GM12873 (cell line): ENCODE measurements around the gene CERS6.

ENCODE experiments used
- TF ChIP-seq, protein P1 (sequence below): IDR thresholded peaks from 2 replicates; pipeline ENCODE4 v1.5.1; 2012; ENCODE audit warnings: low read depth, mild to moderate bottlenecking, moderate library complexity, low read length, control low read depth; ENCODE audit not compliant: insufficient read depth; ENCODE audit errors: missing control alignments

CERS6 gene

DNA sequence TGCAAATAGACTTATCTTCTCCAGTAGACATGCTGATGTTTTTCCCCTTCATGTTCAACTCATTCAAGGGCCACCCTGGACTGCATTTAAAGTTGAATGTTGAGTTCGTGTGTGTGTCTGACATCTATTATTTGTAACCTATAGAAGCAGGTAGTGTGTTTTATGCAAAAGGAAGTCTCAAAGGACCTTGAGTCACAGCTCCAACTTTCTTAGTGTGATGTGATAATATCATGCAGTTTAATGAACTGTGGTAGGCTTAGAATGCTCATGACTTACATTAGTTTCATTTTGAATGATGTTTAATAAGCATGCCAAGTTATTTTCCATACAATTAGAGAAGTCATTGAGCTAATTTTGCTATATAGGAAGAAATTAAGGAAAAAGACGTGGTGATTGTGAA is 67.9 kb downstream of the CERS6 start:
- TF ChIP-seq, protein P1, sequence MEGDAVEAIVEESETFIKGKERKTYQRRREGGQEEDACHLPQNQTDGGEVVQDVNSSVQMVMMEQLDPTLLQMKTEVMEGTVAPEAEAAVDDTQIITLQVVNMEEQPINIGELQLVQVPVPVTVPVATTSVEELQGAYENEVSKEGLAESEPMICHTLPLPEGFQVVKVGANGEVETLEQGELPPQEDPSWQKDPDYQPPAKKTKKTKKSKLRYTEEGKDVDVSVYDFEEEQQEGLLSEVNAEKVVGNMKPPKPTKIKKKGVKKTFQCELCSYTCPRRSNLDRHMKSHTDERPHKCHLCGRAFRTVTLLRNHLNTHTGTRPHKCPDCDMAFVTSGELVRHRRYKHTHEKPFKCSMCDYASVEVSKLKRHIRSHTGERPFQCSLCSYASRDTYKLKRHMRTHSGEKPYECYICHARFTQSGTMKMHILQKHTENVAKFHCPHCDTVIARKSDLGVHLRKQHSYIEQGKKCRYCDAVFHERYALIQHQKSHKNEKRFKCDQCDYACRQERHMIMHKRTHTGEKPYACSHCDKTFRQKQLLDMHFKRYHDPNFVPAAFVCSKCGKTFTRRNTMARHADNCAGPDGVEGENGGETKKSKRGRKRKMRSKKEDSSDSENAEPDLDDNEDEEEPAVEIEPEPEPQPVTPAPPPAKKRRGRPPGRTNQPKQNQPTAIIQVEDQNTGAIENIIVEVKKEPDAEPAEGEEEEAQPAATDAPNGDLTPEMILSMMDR, result no peak

DNA sequence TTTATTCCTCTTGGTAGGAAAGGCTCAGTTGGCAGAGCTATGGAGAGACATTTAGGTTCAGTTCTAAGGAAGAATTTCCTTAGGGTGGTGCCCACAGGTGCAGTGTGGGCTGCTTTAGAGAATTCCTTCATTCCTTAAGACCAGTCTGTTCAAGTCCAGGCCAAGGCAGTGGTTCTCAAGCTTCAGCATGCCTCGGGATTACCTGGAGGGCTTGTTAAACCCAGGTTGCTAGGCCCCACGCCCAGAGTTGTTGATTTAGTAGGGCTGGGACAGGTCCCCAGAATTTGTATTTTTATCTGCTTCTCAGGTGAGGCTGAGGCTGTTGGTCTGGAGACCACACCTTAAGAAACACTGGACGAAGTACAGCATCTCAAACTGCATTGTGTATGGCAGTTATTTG is 68.9 kb downstream of the CERS6 start:
- TF ChIP-seq, protein P1, result no peak

DNA sequence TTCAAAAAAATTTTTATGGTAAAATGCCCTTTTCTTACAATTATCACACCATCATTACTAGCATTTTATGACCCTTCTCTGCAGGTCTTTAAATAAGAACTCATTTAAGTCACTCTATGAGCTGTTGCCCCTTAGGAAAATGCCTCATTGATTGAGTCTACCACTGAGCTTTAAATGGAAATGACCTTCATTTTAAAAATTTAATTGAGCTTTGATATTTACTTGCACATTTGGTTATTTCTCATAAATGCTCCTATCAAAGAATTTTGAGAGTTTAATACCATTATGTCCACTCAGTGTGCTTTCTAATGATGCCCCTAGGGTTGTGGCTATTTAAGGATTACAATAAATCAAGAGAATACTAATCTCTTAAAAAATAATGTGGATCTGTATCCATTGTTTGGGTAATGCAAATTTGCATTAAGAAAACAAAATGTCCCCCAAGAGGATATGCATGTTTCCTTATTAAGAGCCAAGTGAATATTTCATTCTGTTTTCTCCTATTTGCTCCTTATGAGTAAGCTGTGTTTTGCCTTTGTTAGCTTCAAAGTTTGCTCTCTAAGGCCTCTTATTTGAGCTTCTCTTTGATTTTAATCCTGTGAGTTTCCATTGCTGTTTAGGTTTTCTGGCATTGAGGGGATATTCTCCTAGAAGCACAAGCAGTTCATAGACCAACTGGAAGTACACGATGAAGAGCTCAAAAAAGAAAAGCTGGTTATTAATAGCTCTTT is 69.8 kb downstream of the CERS6 start:
- TF ChIP-seq, protein P1, result no peak

DNA sequence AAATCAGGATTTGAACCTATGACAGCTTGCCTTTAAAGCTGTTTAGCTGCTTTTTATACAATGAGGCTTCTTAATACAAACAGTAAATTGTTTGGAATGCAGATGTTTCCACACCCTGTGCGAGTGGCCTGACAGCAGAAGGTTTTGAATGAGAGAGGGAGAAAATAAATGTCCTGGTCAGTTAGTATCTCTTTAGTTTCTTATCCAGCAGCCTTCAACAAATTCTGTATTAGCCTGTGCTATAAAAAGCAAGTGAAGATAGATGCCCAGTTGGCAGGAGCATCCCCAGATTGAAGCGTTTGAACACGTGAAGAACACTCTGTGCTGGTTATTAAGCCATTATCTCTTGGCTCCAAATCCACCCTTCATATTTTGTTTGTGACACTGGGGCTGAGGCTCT is 70.6 kb downstream of the CERS6 start:
- TF ChIP-seq, protein P1, result no peak

DNA sequence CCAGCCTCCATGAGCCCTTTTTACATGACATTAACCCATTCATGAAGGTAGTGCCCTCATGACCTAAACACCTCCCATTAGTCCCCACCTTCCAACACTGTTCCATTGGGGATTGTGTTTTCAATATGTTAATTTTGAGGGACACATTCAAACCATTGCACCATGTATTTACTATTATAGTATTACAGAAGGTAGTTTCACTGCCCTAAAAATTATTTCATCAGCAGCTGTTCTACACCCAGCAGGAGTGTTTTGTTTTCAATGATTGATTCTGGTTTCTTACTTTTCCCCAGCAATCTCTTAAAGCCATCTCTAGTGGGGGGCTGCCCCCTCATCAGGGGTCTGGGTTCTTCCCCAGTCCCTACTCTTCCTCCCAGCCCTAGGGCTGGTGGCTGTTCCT is 71.9 kb downstream of the CERS6 start:
- TF ChIP-seq, protein P1, result no peak

DNA sequence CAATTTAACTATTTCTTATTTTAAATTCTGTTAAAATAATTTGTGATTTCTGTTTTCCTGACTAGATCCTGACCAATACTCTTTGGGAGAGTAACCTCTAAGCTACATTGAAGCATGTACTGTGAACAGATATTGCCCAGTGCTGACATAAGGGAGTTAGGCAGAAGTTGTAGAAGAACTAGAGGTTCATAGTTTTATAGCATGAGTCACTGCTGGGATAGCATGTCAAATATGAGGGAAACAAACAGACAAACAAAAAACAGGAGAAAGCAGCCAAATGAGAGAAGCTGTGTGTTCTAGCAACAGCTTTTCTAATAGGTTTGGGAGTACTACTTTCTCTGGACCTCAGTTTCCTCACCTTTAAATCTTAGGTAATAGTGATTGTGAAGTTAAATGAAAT is 72.4 kb downstream of the CERS6 start:
- TF ChIP-seq, protein P1, result no peak

DNA sequence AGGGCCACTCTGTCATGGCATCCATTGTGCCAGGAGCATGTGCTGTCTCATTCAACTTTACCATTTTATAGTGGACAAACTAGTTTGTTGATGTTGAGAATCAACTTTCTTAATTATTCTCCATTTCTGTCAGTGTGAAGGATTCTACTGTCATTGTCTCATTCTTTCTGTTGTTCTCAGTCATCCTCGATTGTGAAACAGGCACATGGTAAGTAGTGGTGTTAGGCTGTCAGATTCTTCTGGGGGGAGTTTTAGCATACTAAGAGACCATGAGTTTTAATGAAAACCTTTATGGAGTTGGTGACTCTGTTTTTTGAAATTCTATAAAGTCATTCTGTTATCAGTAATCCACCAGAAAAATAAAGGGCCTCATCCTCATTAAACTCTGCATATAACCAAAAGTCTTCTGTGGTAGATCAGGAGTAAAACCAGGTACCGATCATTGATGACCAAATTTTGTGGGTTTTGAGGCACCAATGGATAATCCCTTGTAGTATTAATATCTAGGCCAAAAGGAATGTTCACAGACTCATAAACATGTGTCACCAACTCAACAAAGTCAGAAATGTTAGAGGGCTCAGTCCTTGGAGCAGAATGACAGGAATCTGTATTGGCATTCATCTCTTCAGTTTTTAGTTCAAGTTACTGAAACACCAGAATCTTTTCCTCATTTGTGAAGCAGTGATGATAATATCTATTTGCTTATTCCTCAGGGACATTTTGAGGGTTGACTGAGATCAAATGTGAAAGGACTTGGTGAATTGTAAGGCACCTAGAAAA is 73.2 kb downstream of the CERS6 start:
- TF ChIP-seq, protein P1, result no peak
